ENCODE data around the gene RAD9B.

The RAD9B gene

GRCh38 chr12:110528277-110528839, 26.2 kb downstream of the RAD9B start:
- DNase-seq (ENCODE audit: low read depth in 2 of 2), result no peak

GRCh38 chr12:110530511-110530910, 28.4 kb downstream of the RAD9B start:
- no peak for DNase-seq (ENCODE audit: low read depth in 2 of 2)

- DNase-seq (ENCODE audit: low read depth in 2 of 2), result peak in 1 of 2 experiments; percentile 44
Measured at GRCh38 chr12:110531741-110532333, 29.7 kb downstream of the RAD9B start.

- DNase-seq (ENCODE audit: low read depth in 2 of 2), result no peak
Measured at GRCh38 chr12:110532644-110533043, 30.5 kb downstream of the RAD9B start.

DNA sequence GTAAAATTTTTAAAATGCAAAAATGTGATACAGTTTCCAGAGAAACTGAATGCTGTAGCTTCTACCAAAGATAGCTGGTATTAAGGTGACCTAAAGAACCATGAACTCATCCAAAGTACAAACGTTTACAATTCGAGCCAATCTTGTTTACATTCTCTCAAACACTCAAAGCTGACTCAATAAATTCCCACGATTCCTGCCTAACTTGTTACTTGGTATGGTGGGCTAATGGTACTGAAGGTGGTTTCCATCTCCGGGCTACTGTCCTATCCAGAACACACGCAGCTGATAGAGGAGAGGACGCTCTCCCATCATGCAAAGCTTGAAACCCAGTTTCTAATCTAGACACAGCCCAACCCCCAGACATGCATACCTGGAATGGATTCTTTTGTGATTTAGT, 31.5 kb downstream of the RAD9B start:
- DNase-seq (ENCODE audit: low read depth in 2 of 2), result no peak

- no peak for DNase-seq (ENCODE audit: low read depth in 2 of 2)
Measured at GRCh38 chr12:110534811-110535210, 32.7 kb downstream of the RAD9B start.

- no peak for DNase-seq (ENCODE audit: low read depth in 2 of 2)
Measured at GRCh38 chr12:110536834-110537604, 34.9 kb downstream of the RAD9B start.

DNA sequence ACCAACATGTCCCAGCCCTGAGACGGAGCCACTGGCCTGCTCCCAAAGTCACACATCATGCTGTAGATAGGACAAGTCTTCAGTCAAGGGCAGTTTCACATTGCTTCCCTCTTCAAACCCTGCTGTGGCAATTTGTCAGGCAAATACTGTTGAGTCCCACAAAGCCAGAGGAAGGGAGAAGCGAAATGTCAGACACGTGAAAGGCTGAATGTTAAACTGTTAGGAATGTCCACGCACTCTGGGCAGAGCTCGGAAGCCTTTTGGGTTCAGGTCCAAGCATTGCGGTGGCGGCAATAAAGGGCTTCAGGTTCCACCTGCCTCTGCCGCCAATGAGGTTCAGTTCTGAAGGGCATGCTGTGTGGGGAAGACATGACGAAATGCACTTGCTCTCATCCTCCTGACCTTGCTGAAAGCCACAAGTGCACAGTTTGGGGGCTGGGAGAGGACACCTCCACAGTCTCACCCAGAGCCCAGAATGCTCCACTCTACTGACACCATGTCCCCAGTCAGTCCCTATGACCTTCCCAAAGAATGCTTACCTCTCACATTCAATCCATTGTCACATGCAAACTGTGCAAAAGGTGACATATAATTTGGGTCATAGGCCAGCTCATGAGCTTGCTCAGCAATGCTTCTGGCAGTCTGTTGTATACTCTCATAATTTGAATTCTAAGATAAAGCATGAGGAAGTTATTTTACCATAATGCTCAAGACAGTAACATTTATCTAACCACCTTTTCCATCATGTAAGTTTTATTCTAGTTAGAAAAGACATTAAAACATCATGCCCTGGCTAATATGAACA, 35.7 kb downstream of the RAD9B start:
- no peak for DNase-seq (ENCODE audit: low read depth in 2 of 2)

- DNase-seq (ENCODE audit: low read depth in 2 of 2), result no peak
Measured at GRCh38 chr12:110538869-110539622, 36.9 kb downstream of the RAD9B start.

DNA sequence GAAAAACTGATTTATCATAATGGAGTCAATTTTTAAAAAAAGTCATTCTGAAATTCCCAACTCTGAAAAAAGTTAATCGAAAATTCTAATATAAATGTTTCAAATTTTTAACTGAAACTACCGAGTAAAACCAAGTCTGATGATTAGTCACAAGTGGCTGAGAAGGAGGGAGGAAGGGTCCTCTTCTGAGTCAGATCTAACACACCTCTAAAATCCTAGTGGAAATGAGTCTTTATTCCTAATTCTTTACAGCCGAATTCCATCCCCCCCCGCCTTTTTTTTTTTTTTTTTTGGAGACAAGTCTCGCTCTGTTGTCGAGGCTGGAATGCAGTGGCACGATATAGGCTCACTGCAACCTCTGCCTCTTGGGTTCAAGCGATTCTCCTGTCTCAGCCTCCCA, 37.9 kb downstream of the RAD9B start:
- DNase-seq (ENCODE audit: low read depth in 2 of 2), result no peak

GRCh38 chr12:110543252-110543959, 41.3 kb downstream of the RAD9B start:
- DNase-seq (ENCODE audit: low read depth in 2 of 2), result no peak

DNA sequence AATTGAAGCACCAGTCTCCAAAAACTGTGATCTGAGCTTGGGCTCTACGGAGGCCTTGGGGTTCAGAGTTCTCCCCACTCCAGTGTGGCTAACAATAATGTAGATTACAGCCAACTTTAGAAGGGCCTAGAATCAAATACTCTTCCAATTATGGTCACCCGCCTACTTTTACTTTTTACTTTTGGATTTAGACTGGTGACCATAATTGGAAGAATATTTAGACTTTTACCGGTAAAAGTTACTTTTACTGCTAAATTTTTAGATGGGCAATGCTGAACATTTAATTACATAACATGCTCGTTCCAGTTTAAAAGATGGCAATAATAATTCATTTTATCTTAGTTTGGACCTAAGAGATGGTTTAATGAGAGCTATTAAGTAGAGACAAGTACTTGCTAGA, 41.8 kb downstream of the RAD9B start:
- DNase-seq (ENCODE audit: low read depth in 2 of 2), result no peak

DNA sequence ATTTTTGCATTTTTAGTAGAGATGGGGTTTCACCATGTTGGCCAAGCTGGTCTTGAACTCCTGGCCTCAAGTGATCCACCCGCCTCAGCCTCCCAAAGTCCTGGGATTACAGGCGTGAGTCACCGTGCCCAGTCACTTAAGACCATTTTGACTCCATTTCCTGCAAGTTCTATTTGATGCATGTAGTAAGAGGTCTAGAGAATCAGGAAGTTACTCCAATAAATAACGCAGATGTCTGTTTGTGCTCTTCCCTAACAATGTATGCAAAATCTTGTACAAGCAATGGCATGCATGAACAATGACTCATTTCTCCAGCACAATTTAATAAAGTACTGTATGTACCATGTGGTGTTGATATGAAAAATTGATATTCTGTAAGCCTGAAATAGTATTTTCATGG, 43.1 kb downstream of the RAD9B start:
- DNase-seq (ENCODE audit: low read depth in 2 of 2), result peak; percentile 91 to 94

DNA sequence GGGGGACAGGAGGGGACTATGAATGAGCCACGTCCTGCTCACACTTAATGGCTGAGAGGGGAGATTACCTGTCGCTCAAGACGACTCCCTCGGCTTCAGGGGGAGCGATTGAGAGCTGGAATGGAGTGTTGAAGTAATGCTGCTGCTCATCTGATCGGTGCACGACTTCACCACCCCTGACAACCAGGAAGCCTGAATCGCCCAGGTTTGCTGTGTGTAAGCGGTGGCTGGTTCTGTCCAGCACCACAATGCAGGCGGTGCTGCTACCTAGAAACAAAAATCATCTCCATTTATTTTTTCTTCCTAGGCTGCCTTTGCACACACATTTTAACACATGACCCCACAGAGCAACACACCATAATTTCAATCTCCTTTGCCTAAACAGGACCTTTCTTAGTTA, 43.7 kb downstream of the RAD9B start:
- no peak for DNase-seq (ENCODE audit: low read depth in 2 of 2)

DNA sequence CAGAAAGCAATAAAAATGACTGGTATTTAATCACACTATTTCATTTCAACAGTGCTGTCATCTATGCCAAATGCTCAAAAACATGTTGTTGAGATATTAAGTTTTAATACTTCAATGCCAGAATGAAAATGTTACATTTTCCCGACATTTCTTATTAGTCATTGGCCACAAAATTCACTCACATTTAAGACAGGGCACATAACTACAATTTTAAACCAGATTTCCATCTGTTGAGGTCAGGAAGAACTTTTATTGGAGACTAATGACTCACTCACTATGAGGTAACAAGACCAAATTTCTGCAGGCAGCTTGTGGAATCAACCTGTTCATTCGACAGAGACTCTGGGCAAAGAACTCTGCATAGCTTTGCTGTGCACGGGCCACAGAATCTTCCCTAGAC, 44.2 kb downstream of the RAD9B start:
- peak; percentile 87 to 89 for DNase-seq (ENCODE audit: low read depth in 2 of 2)

DNA sequence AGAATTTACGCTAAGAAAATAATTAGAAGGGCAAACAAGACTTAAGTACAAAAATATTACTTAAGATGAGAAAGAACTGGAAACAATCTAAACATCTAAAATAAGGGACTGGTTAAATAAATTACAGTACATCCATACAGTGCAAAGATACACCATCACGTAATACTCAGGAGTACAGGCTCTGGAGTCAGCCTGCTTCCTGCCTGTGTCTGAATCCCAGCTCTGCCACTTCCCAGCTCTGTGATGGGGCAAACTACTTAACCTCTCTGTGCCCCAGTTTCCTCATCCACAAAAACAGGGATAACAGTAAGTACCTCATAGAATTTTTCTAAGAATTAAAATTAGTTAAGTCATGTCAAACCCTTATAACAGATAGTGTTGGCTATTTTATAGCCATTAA, 45.0 kb downstream of the RAD9B start:
- no peak for DNase-seq (ENCODE audit: low read depth in 2 of 2)

GRCh38 chr12:110548678-110549077, 46.5 kb downstream of the RAD9B start:
- no peak for DNase-seq (ENCODE audit: low read depth in 2 of 2)

- DNase-seq (ENCODE audit: low read depth in 2 of 2), result no peak
Measured at GRCh38 chr12:110549716-110550115, 47.6 kb downstream of the RAD9B start.

GRCh38 chr12:110550981-110551380, 48.9 kb downstream of the RAD9B start:
- no peak for DNase-seq (ENCODE audit: low read depth in 2 of 2)

Measured in fibroblast of skin of left biceps (primary cell).